Heart left ventricle (tissue), 16 donors: ENCODE data around the gene FLT4. TPM values are rescaled to one million over a fixed set of nuclear protein-coding genes. Genes with fewer than 3 reads are reported as not detected.

Experiments used
- ATAC-seq, 4 donors: fragments of 200-7000 bp; cut with Tn5 transposase; one replicate each; pipeline ENCODE4 v1.9.1; 2020 to 2022; ENCODE audit warnings: moderate library complexity in 4 of 4, mild to moderate bottlenecking in 3 of 4, moderate number of reproducible peaks in 1 of 4
- DNase-seq, 5 donors: peaks; one replicate each; pipeline ENCODE4 v3.0.0-alpha.2; 2020
- H3K27ac ChIP-seq, 12 donors: fragments of 200-600 bp; sonication (generic) in 4 of 12; one replicate each; pipeline versions ENCODE4 v1.5.0 to v1.8.0; 2016 to 2022; ENCODE audit warnings: mild to moderate bottlenecking in 2 of 12
- H3K27me3 ChIP-seq, 9 donors: fragments of 200-600 bp; sonication (generic) in 2 of 9; one replicate each; pipeline versions ENCODE4 v1.5.1 to v1.8.0; 2016 to 2022; ENCODE audit warnings: mild to moderate bottlenecking in 3 of 9
- H3K36me3 ChIP-seq, 9 donors: fragments of 200-600 bp; sonication (generic) in 2 of 9; one replicate each; pipeline versions ENCODE4 v1.5.0 to v1.8.0; 2018 to 2022; ENCODE audit warnings: mild to moderate bottlenecking in 2 of 9
- H3K4me1 ChIP-seq, 12 donors: fragments of 200-600 bp; sonication (generic) in 4 of 12; one replicate each; pipeline versions ENCODE4 v1.5.0 to v1.8.0; 2016 to 2022; ENCODE audit warnings: mild to moderate bottlenecking in 3 of 12
- H3K4me3 ChIP-seq, 12 donors: fragments of 200-600 bp; sonication (generic) in 4 of 12; one replicate each; pipeline versions ENCODE4 v1.5.0 to v1.8.0; 2017 to 2022; ENCODE audit warnings: mild to moderate bottlenecking in 9 of 12, moderate library complexity in 4 of 12
- H3K9me3 ChIP-seq, 12 donors: fragments of 200-600 bp; sonication (generic) in 4 of 12; one replicate each; pipeline versions ENCODE4 v1.5.0 to v1.8.0; 2016 to 2022; ENCODE audit warnings: mild to moderate bottlenecking in 1 of 12
- POLR2A ChIP-seq, 2 donors: fragments of 450-650 bp; IDR thresholded peaks; one replicate each; pipeline ENCODE4 v1.6.1; 2017; ENCODE audit warnings: antibody characterized with exemption in 2 of 2, mild to moderate bottlenecking in 2 of 2, moderate library complexity in 2 of 2
- WGBS, 4 donors: extraction: QIAGEN DNeasy Blood & Tissue Kit in 2 of 4; methylation state at CpG; one replicate each; pipeline versions ENCODE4 v1.1.5 to v1.1.7; 2013 to 2018; 5-methylcytosine and 5-hydroxymethylcytosine counted together
- intact Hi-C, 10 donors: fragments of 100-400 bp; cut with DNase I; formaldehyde crosslinking; loops; one replicate each; pipeline versions ENCODE4 v1.11.1 to v1.14.2; 2022
- polyA plus RNA-seq, 2 donors: library from polyadenylated mRNA; stranded (reverse); fragments of 200-250 nt; gene quantifications; one replicate each; pipeline ENCODE4 v1.2.3, GENCODE V29; 2013
- total RNA-seq, 9 donors: library from RNA; depleted of rRNA in 2 of 9; stranded (reverse); fragments of >200 nt in 2 of 9; fragmentation: NEBNext Ultra II Directional in 3 of 9; extraction: Animal tissue kit (Norgen Biotek cat#: 25700) in 3 of 9; gene quantifications; one replicate each; pipeline versions ENCODE4 v1.1.0 to v1.2.4, GENCODE V29; 2016 to 2023
- TF ChIP-seq, protein P1 (sequence below), 12 donors: fragments of 200-600 bp; sonication (generic) in 4 of 12; IDR thresholded peaks; one replicate each; pipeline versions ENCODE4 v1.5.0 to v1.8.0; 2018 to 2022; ENCODE audit warnings: antibody characterized with exemption in 12 of 12, mild to moderate bottlenecking in 5 of 12
- donor health status: ischemic (EF 13 %, LVEDD 7.1; RV severe dilation, severe dysfunction).
- donor health status: healthy with polysubstance abuse.
- donor health status: DM: no; HTN: yes; CAD: no.
- donor health status: DM: no; HTN: no; CAD: no.
- donor health status: ischemic (EF 25% LVEDD 6.9; RV normal size, moderate dysfunction).
- donor health status: ischemic (EF 25% LVEDD 5.7; RV mildly dilated, moderate dysfunction).
- donor health status: healthy.
- donor health status: DM: yes; HTN: yes; CAD: no.
- donor health status: ischemic (EF 35%, LVEDD 5.7; RV mildly dilated, moderate dysfunction).
- donor health status: nonischemic (EF 11% LVEDD 7.7; RV severe dilation, severe dysfunction).
- donor health status: DM: yes; HTN: yes; CAD: no.
- donor health status: PGD.
- donor health status: ischemic (EF 29% LVEDD 5.4; RV normal size, mild dysfunction).
- donor health status: nonischemic (EF 23%, LVEDD 6.1; RV moderate dilation, normal function).

The FLT4 gene
- total and polyA plus RNA-seq, 11 donors: 2.1 to 13.7 (median 6.3) TPM

DNA sequence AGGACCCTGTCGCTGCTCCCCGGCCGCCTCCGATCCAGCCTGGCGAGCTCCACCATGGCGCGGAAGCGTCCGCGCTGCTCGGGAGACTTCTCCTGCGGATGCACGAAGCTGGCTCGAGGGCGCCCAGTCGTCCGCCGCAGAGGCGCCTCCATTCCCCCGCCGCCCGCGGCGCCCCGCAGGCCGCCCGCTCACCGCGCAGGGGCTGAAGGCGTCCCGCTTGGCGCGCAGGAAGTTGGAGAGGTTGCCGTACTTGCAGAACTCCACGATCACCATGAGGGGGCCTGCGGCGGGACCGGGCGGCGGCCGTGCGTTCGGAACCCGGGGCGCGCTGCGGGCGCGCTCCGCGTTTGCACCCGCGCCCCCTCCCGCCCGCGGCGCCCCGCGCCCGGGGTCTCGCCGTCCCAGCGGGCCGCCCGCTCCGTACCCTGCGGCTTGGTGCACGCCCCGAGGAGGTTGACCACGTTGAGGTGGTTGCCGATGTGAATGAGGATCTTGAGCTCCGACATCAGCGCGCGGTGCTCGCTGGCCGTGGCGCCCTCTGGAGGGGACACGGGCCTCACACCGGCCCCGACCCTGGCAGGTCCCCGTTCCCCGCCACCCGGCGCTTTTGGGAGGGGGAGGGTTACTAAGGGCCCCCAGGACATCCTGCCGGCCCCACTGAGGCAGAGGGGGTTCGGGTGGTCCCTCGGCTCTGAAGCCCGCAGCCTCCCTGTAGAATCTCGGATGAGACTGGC lies 30.4 kb downstream of the FLT4 start:
- WGBS, 4 donors: 28 to 60% (median 36%) methylated on average over 62 to 90 of the region's 90 CpGs
- TF ChIP-seq, protein P1, sequence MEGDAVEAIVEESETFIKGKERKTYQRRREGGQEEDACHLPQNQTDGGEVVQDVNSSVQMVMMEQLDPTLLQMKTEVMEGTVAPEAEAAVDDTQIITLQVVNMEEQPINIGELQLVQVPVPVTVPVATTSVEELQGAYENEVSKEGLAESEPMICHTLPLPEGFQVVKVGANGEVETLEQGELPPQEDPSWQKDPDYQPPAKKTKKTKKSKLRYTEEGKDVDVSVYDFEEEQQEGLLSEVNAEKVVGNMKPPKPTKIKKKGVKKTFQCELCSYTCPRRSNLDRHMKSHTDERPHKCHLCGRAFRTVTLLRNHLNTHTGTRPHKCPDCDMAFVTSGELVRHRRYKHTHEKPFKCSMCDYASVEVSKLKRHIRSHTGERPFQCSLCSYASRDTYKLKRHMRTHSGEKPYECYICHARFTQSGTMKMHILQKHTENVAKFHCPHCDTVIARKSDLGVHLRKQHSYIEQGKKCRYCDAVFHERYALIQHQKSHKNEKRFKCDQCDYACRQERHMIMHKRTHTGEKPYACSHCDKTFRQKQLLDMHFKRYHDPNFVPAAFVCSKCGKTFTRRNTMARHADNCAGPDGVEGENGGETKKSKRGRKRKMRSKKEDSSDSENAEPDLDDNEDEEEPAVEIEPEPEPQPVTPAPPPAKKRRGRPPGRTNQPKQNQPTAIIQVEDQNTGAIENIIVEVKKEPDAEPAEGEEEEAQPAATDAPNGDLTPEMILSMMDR (IDR thresholded peaks at IDR 0.05): peak in 2 of 12 donors; percentile 5 to 6
- no peak for TF ChIP-seq POLR2A (IDR thresholded peaks at IDR 0.05)
- Histone ChIP-seq H3K9me3 (peaks cover 0 to 6% (median 0%) of the 10 kb centered on the region in 12 donors), H3K27me3 (peaks cover 0 to 18% (median 2%) of the 10 kb centered on the region in 9 donors), H3K27ac (no peak overlapping the region), H3K4me1 (peaks cover 0 to 18% (median 3%) of the 10 kb centered on the region in 12 donors), H3K4me3 (peak overlapping the region in 6 of 12 donors; percentile 15 to 42 (median 28)), H3K36me3 (peaks cover 0 to 20% (median 0%) of the 10 kb centered on the region in 9 donors)
- ATAC-seq (no peak), DNase-seq (no peak)
- intact Hi-C loops: no loop called here

DNA sequence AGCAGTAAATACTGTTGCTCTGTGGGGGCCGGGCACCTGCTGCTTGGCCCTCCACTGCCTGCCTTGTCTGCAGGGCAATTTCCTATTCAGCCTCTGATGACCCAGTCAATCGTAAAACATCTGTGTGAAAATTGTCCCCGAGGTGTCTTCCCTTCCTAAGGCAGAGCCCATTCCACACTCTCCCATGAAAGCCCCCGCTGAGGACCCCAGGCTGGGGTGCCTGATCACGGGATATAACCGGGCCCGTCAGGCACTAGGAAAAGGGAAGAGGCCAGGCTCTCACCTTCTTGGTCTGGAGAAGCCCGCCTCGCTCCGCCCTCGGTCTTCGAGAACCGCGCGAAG lies 30.9 kb downstream of the FLT4 start:
- peaks cover 0 to 13% (median under 1%) of the 10 kb centered on the region in 12 donors for H3K4me1 ChIP-seq
- intact Hi-C loops: no loop called here
- H3K27ac ChIP-seq: no peak overlapping the region
- TF ChIP-seq, protein P1 (IDR thresholded peaks at IDR 0.05): no peak
- no peak for TF ChIP-seq POLR2A (IDR thresholded peaks at IDR 0.05)
- peaks cover 0 to 18% (median 2%) of the 10 kb centered on the region in 9 donors for H3K27me3 ChIP-seq
- peaks cover 0 to 20% (median 0%) of the 10 kb centered on the region in 9 donors for H3K36me3 ChIP-seq
- peak overlapping the region in 6 of 12 donors; percentile 15 to 42 (median 28) for H3K4me3 ChIP-seq
- DNase-seq (no peak), ATAC-seq (no peak)
- peaks cover 0 to 6% (median 0%) of the 10 kb centered on the region in 12 donors for H3K9me3 ChIP-seq
- 41 to 45% (median 42%) methylated on average over 15 of the region's 15 CpGs for WGBS, 4 donors

DNA sequence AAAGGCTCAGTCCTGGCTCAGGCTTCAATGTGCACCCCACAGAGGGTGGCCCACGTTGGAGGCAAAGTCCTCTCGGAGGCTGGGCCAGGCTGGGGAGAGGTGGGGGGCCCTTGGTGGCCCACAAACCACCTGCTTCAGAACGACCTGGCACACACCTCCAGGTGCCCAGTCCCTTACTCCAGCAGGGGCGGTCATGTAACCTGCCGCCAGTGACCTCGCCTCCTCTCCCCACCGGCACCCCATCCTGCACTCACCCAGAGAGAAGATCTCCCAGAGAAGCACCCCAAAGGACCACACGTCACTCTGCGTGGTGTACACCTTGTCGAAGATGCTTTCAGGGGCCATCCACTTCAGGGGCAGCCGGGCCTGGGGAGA lies 35.6 kb downstream of the FLT4 start:
- DNase-seq (no peak), ATAC-seq (peak in 1 of 4 donors; percentile 17)
- intact Hi-C loops: no loop called here
- Histone ChIP-seq H3K36me3 (peaks cover 0 to 12% (median 0%) of the 10 kb centered on the region in 9 donors), H3K27ac (no peak overlapping the region), H3K9me3 (peaks cover 0 to 6% (median 0%) of the 10 kb centered on the region in 12 donors), H3K4me1 (peaks cover 0 to 4% (median 0%) of the 10 kb centered on the region in 12 donors), H3K4me3 (no peak overlapping the region), H3K27me3 (peaks cover 0 to 5% (median 0%) of the 10 kb centered on the region in 9 donors)
- TF ChIP-seq, protein P1 (IDR thresholded peaks at IDR 0.05): no peak
- no peak for TF ChIP-seq POLR2A (IDR thresholded peaks at IDR 0.05)
- 86 to 90% (median 89%) methylated on average over 7 to 11 of the region's 11 CpGs for WGBS, 4 donors

GRCh38 chr5:180613188-180613813 lies 36.1 kb downstream of the FLT4 start:
- DNase-seq (no peak), ATAC-seq (no peak)
- Histone ChIP-seq H3K27ac (no peak overlapping the region), H3K27me3 (peaks cover 0 to under 1% (median 0%) of the 10 kb centered on the region in 9 donors), H3K9me3 (peaks cover 0 to 6% (median 0%) of the 10 kb centered on the region in 12 donors), H3K36me3 (peaks cover 0 to 7% (median 0%) of the 10 kb centered on the region in 9 donors), H3K4me3 (no peak overlapping the region), H3K4me1 (no peaks in the 10 kb centered on the region)
- no peak for TF ChIP-seq POLR2A (IDR thresholded peaks at IDR 0.05)
- TF ChIP-seq, protein P1 (IDR thresholded peaks at IDR 0.05): no peak
- intact Hi-C loops: no loop called here
- WGBS, 4 donors: 79 to 83% (median 82%) methylated on average over 19 of the region's 19 CpGs
